Effector memory CD8-positive, alpha-beta T cell (primary cell): ENCODE results near the gene SNRPD2.

Experiments used
- ATAC-seq: fragments of 150-1000 bp; cut with Tn5 transposase; replicated peaks from 2 replicates; pipeline ENCODE4 v1.10.0; 2021; ENCODE audit warnings: mild to moderate bottlenecking, moderate library complexity
- DNase-seq, 3 experiments: peaks; one replicate each; pipeline ENCODE4 v3.0.0; 2021
- H3K27ac Mint-ChIP-seq, 2 donors: one replicate each; pipeline ENCODE4 v1.8.0; 2022; ENCODE audit warnings: mild to moderate bottlenecking in 2 of 2, mixed read lengths in 2 of 2, moderate library complexity in 2 of 2
- H3K27me3 Mint-ChIP-seq, 2 donors: one replicate each; pipeline ENCODE4 v1.8.0; 2022; ENCODE audit warnings: mixed read lengths in 2 of 2
- H3K36me3 Mint-ChIP-seq: one replicate; pipeline ENCODE4 v1.8.0; 2022; ENCODE audit warnings: mild to moderate bottlenecking, moderate library complexity, mixed read lengths; ENCODE audit not compliant: insufficient read depth
- H3K4me1 Mint-ChIP-seq, 2 donors: one replicate each; pipeline ENCODE4 v1.8.0; 2022; ENCODE audit warnings: low read depth in 2 of 2, mixed read lengths in 2 of 2
- H3K4me3 Mint-ChIP-seq, 2 donors: one replicate each; pipeline ENCODE4 v1.8.0; 2022; ENCODE audit warnings: mild to moderate bottlenecking in 2 of 2, mixed read lengths in 2 of 2, moderate library complexity in 2 of 2
- H3K9me3 Mint-ChIP-seq, 2 donors: one replicate each; pipeline ENCODE4 v1.8.0; 2022; ENCODE audit warnings: mixed read lengths in 2 of 2

Gene SNRPD2

DNA sequence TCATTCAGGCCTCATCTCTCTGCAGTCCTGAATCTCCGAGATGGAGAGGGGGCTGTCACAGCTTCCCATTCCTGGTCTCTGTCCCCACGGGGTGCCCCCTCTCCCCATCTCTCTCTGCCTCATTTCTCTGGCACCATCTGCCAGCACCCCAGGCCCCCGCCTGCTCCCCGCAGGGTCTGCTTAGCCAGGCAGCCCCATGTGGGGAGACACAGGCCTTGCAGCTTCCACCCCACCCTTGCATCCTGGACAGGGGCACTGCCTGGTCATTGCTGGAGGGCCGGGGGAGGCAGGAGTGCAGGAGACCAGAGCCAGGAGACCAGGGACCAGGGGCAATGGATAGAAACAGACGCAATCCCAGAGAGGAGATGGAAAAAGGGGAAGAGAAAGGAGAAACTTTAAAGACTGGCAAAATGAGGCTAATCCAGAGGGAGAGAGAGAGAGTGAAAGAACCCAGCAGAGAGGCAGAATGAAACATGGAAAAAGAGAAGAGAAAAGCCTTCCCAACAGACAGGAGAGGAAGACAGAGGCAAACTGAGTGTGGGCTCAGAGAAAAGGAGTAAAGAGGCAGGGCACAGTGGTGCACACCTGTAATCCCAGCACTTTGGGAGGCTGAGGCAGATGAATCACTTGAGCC, 32.5 kb downstream of the SNRPD2 start:
- Mint-ChIP-seq H3K27me3 (peaks cover 0 to 3% of the 10 kb centered on the region in 2 donors), H3K36me3 (peaks cover 3% of the 10 kb centered on the region), H3K27ac (no peak overlapping the region), H3K9me3 (no peaks in the 10 kb centered on the region), H3K4me3 (no peak overlapping the region), H3K4me1 (peaks cover 2 to 4% of the 10 kb centered on the region in 2 donors)
- no peak for DNase-seq
- no peak for ATAC-seq

DNA sequence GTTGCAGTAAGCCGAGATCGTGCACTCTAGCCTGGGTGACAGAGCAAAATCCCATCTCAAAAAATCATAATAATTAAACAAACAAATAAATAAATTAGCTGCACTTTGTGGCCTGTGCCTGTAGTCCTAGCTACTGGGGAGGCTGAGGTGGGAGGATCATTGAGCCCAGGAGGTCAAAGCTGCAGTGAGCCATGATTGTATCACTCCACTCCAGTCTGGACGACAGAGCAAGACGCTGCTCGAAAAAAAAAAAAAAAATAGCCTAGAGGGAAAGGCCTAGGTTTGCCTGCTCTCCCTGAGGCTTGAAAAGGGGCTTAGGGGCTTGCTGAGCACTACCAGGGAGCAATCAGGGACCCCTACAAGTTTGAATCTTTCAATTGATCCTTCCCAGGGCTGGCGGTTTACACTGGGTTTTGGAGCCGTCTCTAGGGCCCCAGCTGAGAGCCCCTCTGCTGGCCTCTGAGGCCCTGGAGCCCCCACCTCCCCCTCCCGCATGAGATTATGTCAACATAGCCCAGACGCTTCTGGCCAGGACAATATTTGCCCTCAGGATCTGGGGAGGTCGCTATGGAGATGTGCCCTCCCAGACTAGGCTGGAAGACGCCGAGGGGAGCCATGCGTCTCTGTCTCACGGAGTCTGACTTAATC, 34.1 kb downstream of the SNRPD2 start:
- DNase-seq (no peak), ATAC-seq (no peak)
- no peaks in the 10 kb centered on the region for H3K9me3 Mint-ChIP-seq
- H3K4me3 Mint-ChIP-seq, result no peak overlapping the region
- peaks cover 0 to 4% of the 10 kb centered on the region in 2 donors for H3K4me1 Mint-ChIP-seq
- no peak overlapping the region for H3K27ac Mint-ChIP-seq
- no peaks in the 10 kb centered on the region for H3K27me3 Mint-ChIP-seq
- H3K36me3 Mint-ChIP-seq, result peaks cover 3% of the 10 kb centered on the region

DNA sequence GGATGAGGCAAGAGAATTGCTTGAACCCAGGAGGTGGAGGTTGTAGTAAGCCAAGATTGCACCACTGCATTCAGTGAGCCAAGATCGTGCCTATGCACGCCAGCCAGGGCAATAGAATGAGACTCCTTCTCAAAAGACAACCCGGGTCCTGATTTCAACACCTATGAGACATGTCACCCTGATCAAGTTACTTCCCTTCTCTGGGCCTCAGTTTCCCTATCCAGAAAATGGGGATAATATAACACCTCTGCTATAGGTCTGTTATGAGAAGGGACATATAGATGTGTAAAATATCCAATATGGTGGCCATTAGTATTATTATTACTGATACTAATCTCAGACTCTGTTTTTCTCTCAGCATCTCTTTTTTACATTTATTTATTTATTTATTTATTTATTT, 36.7 kb downstream of the SNRPD2 start:
- Mint-ChIP-seq H3K4me3 (no peak overlapping the region), H3K27ac (no peak overlapping the region), H3K36me3 (no peaks in the 10 kb centered on the region), H3K4me1 (no peaks in the 10 kb centered on the region), H3K27me3 (peaks cover 0 to 9% of the 10 kb centered on the region in 2 donors), H3K9me3 (no peaks in the 10 kb centered on the region)
- ATAC-seq (no peak), DNase-seq (no peak)

DNA sequence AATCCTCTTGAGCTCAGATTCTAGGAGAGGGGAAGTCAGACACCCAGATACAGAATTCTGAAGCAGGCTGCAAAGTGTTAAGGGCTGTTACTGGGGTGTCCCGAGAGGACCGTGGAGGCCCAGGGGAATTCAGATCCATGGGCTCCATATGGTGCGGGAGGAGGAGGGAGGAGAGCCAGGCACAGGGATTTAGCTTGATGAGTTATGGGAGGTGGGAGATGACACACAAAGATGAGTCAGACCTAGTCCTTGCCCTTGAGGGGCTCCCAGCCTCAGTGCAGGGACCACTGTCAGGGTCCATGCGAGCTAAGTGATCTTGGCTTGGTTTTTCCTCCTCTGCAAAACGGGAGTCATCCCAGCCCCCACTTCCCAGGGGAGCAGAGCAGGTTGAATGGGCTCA, 38.1 kb downstream of the SNRPD2 start:
- DNase-seq (no peak), ATAC-seq (no peak)
- peaks cover 0 to 9% of the 10 kb centered on the region in 2 donors for H3K27me3 Mint-ChIP-seq
- no peak overlapping the region for H3K4me3 Mint-ChIP-seq
- no peaks in the 10 kb centered on the region for H3K4me1 Mint-ChIP-seq
- no peaks in the 10 kb centered on the region for H3K9me3 Mint-ChIP-seq
- H3K27ac Mint-ChIP-seq, result no peak overlapping the region
- H3K36me3 Mint-ChIP-seq, result no peaks in the 10 kb centered on the region

DNA sequence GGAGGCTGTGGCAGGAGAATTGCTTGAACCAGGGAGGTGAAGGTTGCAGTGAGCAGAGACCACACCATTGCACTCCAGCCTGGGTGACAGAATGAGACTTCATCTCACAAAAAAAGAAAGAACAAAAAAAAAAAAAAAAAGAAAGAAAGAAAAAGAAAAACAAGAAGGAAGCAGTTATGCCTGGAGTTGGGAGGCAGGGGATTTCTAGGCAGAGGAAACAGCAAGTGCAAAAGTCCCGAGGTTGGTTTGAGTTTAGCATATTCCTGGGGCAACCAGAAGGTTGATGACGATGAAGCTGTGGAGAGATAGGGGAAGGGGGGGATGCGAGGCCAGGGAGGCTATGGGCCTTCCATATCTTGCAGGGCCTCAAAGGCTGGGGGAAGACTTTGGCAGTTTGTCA, 41.0 kb downstream of the SNRPD2 start:
- no peak for ATAC-seq
- Mint-ChIP-seq H3K9me3 (no peaks in the 10 kb centered on the region), H3K4me1 (peaks cover 6 to 8% of the 10 kb centered on the region in 2 donors), H3K36me3 (no peaks in the 10 kb centered on the region), H3K27me3 (peaks cover 0 to 9% of the 10 kb centered on the region in 2 donors), H3K4me3 (no peak overlapping the region), H3K27ac (no peak overlapping the region)
- no peak for DNase-seq

DNA sequence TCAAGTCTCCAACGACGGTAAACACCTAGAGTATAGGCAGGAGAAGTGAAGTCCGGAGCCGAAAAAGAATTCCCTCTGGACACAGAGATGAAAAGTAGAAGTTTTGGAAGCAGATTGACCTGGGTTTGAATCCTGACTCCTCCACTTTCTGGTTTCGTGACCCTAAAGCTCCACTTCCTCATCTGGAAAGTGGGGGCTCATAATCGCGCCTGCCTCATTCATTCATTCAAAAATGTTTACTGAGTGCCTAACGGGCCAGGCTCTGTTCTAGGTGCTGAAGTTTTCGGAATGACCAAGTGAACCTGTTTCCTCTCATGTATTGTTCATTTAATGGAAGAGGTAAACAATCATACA, 45.4 kb downstream of the SNRPD2 start:
- Mint-ChIP-seq H3K4me3 (peak overlapping the region; percentile 83 to 84), H3K9me3 (no peaks in the 10 kb centered on the region), H3K4me1 (peaks cover 24 to 31% of the 10 kb centered on the region in 2 donors), H3K36me3 (peaks cover 22% of the 10 kb centered on the region), H3K27me3 (peaks cover 0 to 9% of the 10 kb centered on the region in 2 donors), H3K27ac (peak overlapping the region in 1 of 2 donors; percentile 98)
- no peak for ATAC-seq
- no peak for DNase-seq

DNA sequence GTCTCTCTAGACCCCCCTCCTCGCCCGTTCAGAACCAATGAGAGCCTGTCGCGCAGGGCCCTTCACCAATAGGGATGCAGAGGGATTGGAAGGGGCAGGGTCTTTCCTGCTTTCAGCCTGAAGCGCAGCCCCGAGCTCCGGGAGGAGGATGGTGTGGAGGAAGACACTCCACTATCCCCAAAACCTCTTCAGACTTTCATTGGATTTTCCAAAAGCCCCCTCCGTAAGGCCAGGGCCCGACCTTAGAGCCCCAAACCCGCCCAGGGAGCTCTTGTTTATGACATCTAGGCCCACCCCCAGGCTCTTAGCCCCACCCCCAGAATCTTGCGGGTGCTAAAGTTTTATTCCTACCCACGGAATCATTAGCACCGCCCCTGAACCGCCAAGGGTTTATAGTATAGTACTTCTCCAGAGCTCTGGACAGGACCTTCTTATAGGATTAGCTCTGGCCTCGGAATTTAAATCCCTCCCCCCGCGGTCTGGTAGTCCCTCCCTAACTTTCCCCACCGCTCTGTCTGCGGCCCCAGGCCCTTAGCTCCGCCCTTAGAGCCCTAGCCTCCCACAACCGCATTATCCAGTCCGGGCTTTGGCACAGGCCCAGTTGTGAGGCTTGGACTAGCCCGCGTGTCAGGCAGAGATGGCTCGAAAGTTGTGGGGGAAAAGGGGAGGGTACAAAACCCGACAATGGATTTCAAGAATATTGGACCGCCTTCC, 46.0 kb downstream of the SNRPD2 start:
- peak overlapping the region; percentile 81 to 98 for H3K27ac Mint-ChIP-seq
- H3K4me3 Mint-ChIP-seq, result peak overlapping the region; percentile 83 to 84
- peaks cover 0 to 4% of the 10 kb centered on the region in 2 donors for H3K27me3 Mint-ChIP-seq
- DNase-seq (peak; percentile 68 to 77 (median 74)), ATAC-seq (peak; percentile 36)
- H3K4me1 Mint-ChIP-seq, result peaks cover 29 to 36% of the 10 kb centered on the region in 2 donors
- H3K36me3 Mint-ChIP-seq, result peaks cover 28% of the 10 kb centered on the region
- H3K9me3 Mint-ChIP-seq, result no peaks in the 10 kb centered on the region

DNA sequence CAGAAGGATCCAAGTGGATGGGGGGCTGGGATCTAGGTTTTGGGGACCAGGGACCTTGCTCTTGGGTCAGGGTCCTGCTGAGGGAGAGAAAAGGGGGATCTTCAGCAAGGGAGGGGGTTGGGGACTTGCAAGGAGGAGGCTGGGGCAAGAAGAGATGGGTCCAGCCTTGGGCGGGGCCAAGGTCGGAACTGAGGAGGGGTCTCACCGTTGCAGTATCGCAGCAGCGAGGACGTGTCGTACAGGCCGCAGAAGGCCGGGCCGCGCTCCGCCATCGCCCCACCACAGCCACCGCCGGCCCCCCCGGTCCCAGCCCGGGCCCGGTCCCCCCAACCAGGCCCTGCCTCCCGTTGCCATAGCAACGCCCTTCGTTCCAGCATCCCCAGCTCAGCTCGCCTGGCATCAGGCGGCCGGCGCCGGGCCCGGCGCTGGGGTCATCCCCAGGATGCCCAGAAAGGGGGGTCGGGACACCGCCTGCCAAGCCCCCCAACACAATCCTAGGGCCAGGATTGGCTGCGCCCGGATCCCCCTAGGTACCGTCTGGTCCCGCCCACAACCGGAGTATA, 46.6 kb downstream of the SNRPD2 start:
- Mint-ChIP-seq H3K4me1 (peaks cover 32 to 42% of the 10 kb centered on the region in 2 donors), H3K9me3 (no peaks in the 10 kb centered on the region), H3K27ac (peak overlapping the region; percentile 81 to 98), H3K4me3 (peak overlapping the region; percentile 83 to 84), H3K36me3 (peaks cover 30% of the 10 kb centered on the region), H3K27me3 (no peaks in the 10 kb centered on the region)
- DNase-seq, result no peak
- ATAC-seq, result no peak

DNA sequence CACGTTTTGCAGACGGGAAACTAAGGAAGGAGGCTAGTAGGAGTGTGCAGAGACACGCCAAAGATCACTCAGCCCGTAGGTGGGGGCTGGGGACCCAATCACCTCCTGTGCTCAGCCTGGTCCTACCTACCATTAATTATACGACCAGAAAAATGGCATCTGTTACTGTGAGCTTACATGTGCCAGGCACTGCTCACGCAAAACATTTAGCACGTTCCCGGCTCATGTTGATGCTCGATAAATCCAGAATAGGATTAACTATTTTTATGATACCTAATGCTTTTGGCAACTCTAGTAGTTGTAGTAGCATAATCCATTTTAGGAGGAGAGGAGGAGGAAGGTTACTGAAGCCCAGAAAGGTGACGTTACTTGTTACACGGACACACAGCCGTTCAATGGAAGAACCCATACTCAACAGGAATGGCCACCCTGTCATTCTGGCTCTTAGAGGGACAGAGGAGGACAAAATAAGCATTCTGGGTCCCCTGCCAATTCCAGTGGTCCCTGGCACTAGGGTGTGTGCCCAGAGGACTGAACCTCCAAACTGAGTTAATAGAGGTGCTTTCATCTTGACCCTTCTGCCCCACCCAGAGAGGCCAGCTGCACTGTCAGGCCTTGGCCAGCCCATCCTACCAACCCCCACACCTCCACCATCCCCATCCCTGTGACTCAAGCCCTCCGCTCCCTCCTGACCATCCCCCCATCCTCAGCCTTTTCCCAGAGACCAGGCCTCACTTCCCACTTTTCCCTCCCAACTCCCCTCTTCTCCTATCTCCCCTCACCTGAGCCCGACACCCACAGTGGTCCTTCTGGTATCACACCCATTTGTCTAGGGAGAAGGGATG, 47.6 kb downstream of the SNRPD2 start:
- H3K4me1 Mint-ChIP-seq, result peaks cover 32 to 46% of the 10 kb centered on the region in 2 donors
- ATAC-seq (no peak), DNase-seq (no peak)
- H3K9me3 Mint-ChIP-seq, result no peaks in the 10 kb centered on the region
- peak overlapping the region; percentile 70 to 98 for H3K27ac Mint-ChIP-seq
- H3K4me3 Mint-ChIP-seq, result no peak overlapping the region
- peaks cover 30% of the 10 kb centered on the region for H3K36me3 Mint-ChIP-seq
- H3K27me3 Mint-ChIP-seq, result no peaks in the 10 kb centered on the region

DNA sequence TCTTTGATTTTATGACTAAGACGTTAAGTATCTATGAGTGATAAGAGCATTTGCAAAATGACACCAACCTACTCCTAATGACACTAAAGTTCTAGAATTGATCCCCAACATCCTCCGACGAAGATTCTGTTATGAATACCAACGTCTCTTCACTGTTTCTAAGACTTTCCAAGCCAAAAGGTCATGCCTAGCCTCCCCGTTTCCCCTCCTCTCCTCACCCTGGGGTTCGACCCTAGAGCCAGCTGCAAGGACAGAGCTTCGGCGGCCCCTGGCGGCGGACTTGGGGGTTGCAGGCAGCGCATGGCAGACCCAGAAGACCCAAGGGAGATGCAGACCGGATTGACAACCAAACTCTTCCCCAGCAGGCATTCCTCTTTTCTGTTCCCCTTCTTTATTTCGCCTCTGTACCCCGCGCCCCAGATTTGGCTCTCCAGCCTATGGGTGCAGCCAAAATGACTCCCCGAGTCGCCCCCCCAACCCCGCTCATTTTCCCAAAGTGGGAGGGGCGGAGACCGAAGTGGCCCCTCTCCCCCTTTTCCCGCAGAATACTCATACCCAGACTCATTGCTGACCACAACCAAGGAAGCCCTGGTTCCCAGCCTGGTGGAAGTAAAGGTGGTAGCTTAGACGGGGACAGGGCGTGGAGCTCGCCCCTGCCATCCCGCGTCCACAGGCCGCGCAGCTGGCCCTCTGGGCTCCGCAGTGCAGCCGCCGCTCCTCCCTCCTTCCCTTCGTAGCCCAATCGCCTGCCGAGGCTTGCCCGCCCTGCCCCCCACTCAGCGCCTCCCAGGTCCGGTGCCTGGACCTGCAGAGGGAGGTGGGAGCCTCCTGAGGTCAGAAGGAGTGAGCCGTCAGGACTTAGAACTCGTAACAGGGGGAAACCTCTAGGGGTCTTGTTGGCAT, 48.5 kb downstream of the SNRPD2 start:
- Mint-ChIP-seq H3K4me1 (peaks cover 40 to 53% of the 10 kb centered on the region in 2 donors), H3K27ac (peak overlapping the region; percentile 87 to 98), H3K9me3 (no peaks in the 10 kb centered on the region), H3K4me3 (peak overlapping the region; percentile 74 to 75), H3K27me3 (no peaks in the 10 kb centered on the region), H3K36me3 (peaks cover 34% of the 10 kb centered on the region)
- ATAC-seq, result peak; percentile 16
- DNase-seq, result peak; percentile 89 to 93 (median 90)

DNA sequence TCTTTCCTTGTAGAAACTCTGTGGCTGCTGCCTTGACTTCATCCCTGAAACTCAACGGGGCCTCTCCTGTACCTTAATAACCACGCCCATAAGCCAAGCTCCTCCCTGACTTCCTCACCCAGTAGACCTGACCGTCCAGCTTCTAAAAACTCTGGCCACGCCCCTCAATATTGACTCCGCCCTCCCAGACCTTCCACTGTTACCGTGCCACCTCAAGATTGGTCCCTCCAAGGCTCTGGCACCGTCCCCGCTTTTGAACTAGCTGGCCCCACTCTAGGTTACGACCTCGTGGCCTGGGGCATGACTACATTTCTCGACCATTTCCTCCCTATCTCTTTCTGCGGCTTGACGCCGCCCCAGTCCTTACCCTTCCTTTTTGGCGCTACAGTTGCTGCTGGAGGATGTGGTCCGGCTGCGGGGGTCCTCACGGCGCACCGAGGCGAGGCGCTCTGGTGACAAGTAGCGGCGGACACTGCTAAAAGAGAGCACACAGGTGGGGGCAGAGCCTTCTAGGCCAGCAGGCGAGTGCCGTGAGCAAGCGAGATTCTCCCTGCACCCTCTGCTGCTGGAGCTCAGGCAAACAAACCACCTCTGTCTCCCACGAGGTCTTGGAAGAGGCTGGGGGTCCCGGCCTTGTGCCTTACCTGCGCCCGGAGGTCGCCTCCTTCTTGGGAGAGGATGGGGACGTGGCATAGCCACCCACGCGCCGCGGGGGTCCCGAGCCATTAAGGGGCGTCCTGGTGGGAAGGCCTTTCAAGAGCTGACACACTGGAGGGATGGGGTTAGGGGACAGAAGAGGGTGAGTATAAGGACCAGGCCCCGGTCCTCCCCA, 50.3 kb downstream of the SNRPD2 start:
- peaks cover 40 to 53% of the 10 kb centered on the region in 2 donors for H3K4me1 Mint-ChIP-seq
- peaks cover 35% of the 10 kb centered on the region for H3K36me3 Mint-ChIP-seq
- H3K9me3 Mint-ChIP-seq, result no peaks in the 10 kb centered on the region
- ATAC-seq (peak; percentile 18), DNase-seq (peak; percentile 65 to 70 (median 69))
- H3K27me3 Mint-ChIP-seq, result no peaks in the 10 kb centered on the region
- peak overlapping the region; percentile 74 to 75 for H3K4me3 Mint-ChIP-seq
- H3K27ac Mint-ChIP-seq, result peak overlapping the region; percentile 87 to 98
